GM18909 (cell line): Measurements from ENCODE around the gene TRDMT1.

ENCODE experiments used
- ATAC-seq: cut with Tn5 transposase; IDR thresholded peaks from one replicate; pipeline ENCODE4 v1.9.1; 2021; ENCODE audit warnings: mild to moderate bottlenecking; ENCODE audit not compliant: unreplicated experiment, poor library complexity

TRDMT1 gene

DNA sequence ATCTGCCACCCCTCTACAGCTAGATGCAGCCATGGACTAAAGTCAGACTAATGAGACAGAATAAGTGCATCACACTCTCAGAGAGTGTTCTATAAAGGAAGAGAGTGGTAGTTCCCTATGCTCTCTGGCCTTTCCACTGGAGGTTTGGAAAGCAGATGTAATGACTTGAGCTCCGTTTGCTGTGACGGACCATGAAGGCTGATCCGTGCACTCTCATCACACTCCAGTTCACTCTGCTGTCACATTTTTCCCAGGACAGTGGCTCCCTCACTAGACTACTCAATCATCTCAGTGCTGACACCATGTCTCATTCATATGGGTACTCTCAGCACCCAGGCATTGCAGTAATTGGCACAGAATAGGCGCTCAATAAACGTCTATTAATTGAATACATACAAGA, 20.4 kb downstream of the TRDMT1 start:
- no peak for ATAC-seq

DNA sequence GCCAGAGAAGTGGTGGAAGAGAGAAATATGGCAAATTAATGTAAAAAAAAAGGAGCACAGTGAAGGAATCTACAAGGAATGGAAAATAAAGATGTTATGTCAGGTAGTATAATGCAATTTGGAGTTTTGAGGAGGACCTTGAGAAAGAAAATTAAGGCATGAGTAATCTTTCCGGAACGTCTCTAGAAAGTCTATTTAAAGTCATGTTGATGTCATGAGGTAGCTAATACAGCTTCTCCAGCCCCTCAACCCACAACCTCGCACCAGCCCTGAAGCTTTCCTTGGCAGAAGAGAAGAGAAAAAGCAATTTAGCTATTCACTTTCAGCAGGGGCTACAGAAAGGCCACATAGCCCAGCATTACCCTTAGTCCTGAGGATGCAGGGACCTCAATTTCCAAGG, 22.5 kb downstream of the TRDMT1 start:
- ATAC-seq, result no peak

- ATAC-seq, result no peak
Observed at GRCh38 chr10:17178006-17178405, 23.5 kb downstream of the TRDMT1 start.

- no peak for ATAC-seq
Observed at GRCh38 chr10:17177014-17177413, 24.5 kb downstream of the TRDMT1 start.

DNA sequence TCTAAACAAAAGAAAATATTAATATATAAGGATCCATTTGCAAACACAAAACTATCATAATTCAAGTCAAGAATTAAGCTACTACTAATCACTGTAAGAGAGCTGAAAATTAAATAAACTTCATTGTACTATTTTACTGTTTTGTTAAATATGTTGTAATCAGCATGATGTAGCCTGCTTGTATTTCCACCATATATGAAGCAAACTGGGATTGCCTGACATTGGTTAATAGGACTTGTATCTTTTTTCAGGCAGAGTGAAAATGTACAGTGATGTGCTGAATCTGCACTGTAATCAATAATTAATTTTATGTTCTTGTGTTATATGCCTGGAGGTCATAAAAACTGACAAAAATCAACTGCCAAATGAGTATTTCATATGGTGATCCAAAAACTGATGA, 25.4 kb downstream of the TRDMT1 start:
- no peak for ATAC-seq

DNA sequence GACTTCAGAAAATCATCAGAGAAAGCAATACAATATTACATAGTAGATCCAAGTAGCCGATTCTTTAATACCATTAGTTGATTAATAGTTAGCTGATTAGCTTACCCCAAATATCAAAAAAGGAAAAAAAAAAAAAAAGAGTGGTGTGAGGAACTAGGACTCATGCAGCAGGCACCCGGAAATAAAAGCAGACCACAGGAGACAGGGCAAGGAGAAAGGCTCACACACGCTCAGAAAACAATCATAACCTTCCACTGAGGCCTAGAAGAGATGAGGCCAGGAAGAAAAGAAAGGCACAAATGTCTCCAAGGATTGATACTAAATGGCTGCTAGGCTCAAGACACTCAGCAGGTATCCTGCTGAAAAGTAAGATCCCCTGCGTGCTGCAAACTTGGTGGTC, 25.9 kb downstream of the TRDMT1 start:
- ATAC-seq, result no peak

- no peak for ATAC-seq
Observed at GRCh38 chr10:17174626-17175025, 26.8 kb downstream of the TRDMT1 start.

- no peak for ATAC-seq
Observed at GRCh38 chr10:17171141-17171641, 30.3 kb downstream of the TRDMT1 start.

GRCh38 chr10:17169803-17170202, 31.7 kb downstream of the TRDMT1 start:
- ATAC-seq, result no peak

DNA sequence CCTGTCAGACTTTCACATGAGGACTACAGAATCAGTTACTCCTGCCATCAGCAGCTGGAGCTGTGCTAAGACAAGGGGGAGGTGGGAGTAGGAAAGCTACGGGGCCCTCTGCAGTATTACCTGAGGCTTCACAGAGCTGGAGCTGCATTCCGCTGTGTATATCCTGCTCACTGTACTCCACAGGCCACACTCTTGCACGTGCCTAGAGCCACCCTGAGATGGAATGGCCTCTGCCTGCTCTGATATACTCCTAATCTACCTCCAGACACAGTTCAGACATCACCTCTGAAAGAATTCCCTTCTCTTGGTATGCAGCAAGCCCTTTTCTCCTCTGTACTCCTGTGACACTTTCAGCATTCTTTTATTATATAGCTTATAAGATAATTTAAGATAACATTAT, 34.8 kb downstream of the TRDMT1 start:
- ATAC-seq, result no peak

GRCh38 chr10:17162828-17163227, 38.6 kb downstream of the TRDMT1 start:
- no peak for ATAC-seq

DNA sequence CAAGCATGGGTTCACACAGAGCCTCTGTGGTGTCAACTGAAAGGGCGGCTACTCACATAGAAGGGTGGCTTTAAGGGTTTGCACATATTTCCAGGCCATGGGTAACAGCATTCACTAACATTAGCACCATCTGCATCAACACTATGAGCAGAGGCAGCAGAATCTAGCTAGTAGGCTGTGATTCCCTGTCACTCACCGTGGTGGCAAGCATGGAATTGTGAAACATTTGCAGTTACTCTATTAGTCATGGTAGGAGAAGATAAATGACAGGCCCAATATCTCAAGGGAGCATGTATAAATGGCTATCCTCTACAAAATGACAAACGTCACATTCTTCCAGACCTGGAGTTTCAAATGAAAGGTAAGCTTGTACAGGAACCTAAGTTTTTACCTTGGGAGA, 39.7 kb downstream of the TRDMT1 start:
- ATAC-seq, result no peak

DNA sequence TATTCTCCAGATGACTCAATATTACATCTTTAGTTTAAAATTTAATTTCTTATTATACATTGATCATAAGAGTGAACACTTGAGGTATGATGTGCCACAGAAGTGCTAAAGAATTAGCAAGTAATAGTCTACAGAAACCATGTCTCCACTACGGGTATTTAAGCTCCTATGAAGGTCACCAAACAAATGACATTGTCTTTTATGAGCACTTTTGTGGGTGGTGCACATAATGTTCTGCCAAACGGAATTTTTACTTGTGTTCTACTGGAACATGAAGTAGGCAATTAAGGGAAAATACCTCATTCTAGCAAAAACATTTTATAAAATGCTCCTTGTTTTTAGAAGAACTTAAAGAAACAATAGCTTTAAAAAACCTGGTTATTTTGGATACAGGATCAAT, 44.4 kb downstream of the TRDMT1 start:
- ATAC-seq, result no peak

DNA sequence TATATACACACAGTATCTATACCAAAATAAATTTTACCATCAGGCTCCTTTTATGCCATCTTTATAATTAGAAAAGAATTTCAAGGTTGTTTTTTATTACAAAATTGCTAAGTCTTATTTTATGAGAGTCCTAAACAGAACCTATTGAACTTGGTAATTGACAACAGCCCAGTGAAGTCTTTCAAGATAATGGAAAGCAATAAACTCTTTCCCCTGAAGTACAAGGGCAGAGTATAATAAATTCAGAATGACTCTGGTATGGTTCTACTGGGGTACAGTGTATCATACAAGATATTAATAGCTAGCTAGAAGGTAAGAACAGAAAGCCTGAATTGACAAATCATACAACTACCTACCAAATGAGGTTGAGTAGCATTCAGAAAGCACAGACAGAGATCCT, 45.6 kb downstream of the TRDMT1 start:
- ATAC-seq, result no peak

DNA sequence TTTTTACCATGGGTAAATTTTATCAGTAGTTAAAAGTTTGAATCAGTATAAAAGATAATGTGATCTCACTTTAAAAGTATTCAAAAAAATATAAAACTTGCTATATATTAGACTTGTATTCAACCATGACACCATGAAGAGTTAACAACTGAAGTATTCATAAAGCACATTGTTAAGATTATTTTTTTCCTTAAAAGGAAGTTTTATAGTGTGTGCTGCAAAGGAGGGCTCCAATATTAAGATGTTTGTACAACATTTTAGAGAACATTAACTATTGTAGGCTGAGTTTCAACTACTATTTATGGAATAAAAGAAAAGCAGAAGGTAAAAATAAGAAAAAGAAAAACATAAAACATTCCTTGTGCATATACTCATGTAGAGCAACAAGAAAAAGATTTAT, 47.4 kb downstream of the TRDMT1 start:
- ATAC-seq, result no peak

DNA sequence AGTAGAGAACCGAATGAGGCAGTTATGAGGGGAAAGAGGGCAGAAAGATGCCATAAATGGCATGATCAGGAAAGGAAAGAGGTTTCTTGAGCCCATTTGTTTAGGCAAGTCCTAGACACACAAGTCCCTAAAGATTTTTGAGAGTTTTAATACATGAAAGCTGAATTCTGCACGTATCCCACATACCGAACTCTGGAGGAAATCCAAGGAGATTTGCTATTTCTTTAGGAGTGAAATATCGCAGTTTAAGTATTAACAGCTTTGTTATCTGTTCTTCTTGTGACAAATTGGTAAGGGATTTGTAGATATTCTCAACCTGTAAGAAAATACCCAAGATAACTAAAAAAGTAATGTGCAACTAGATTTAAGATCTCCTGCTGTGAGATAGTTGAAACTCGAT, 48.2 kb downstream of the TRDMT1 start:
- ATAC-seq, result no peak

DNA sequence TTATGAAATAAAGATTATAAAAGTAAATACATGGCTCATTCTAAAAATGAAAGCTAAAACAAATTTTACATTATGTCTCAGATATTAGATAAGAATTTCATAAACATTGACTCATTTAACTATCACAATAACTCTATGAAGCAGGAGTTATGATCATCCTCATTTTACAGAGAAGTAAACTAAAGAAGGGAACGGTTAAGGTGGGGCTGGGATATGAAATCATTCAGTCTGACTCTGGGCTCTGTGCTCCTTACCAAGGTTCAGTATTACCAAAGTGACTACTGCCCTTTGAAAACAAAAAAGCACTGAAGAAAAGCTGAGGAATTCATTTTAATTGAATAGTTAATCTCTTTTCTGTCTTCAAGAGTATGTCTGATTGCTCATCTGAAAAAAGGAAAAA, 49.8 kb downstream of the TRDMT1 start:
- ATAC-seq, result no peak

GRCh38 chr10:17147884-17148489, 53.5 kb downstream of the TRDMT1 start:
- no peak for ATAC-seq

DNA sequence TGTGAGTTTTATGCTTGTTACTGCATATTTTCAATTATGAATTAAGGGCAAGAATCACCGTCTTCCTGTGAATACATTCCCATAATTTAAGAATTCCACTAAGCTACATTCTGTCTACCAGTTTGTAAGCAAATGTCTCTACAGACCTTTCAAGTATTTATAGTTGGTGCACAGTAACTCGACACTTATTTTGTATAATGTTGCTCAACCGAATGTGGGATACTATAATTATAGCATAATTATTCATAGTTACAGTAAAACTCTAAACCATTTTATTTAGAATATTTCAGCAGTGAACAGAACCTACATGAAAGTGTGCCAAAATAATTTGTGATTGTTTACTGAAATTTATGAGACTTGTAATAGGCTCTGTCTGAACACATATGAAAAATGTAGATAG, 54.6 kb downstream of the TRDMT1 start:
- no peak for ATAC-seq

- ATAC-seq, result no peak
Observed at GRCh38 chr10:17145239-17145638, 56.2 kb downstream of the TRDMT1 start.

DNA sequence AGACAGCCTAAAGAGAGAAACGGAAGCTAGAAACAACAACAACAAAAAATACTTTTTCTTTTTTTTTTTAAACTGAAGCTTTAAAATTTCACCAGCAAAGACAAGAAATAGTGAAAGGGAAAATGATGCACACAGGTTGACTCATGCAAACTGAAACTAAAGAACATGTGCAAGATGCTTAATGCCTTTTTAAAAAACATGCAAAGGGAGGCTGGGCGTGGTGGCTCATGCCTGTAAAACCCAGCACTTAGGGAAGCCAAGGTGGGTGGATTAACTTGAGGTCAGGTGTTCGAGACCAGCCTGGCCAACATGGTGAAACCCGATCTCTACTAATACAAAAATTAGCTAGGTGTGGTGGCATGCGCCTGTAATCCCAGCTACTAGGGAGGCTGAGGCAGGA, 56.7 kb downstream of the TRDMT1 start:
- no peak for ATAC-seq

GRCh38 chr10:17144032-17144431, 57.4 kb downstream of the TRDMT1 start:
- ATAC-seq, result no peak
